ENCODE measurements around the gene CPM. TPM values are rescaled to one million over a fixed set of nuclear protein-coding genes. Genes with fewer than 3 reads are reported as not detected.

CPM gene
- total RNA-seq, 1 experiment from 2014 or later, result 4.2 TPM

GRCh38 chr12:68962877-68963855 is 30.2 kb upstream of the CPM start:
- BruUV-seq (replicated peaks), result no TSS peak
- Histone ChIP-seq H2AFZ (peak overlapping the region; percentile 53; the same call in 1 of the 2 replicates), H3K9me3 (ENCODE audit: insufficient read depth, low read depth) (no peaks in the 10 kb centered on the region), H3K4me2 (peak overlapping the region; percentile 43), H3K4me3 (no peak overlapping the region), H4K20me1 (ENCODE audit: insufficient read depth) (no peaks in the 10 kb centered on the region), H3K79me2 (ENCODE audit: low read depth) (no peaks in the 10 kb centered on the region), H3K36me3 (ENCODE audit: low read depth) (no peaks in the 10 kb centered on the region), H3F3A (ENCODE audit: insufficient read depth, low read depth) (peaks cover 16% of the 10 kb centered on the region; the same call in 1 of the 2 replicates), H3K9me2 (ENCODE audit: insufficient read depth) (no peaks in the 10 kb centered on the region), H3K27me3 (ENCODE audit: insufficient read depth, low read depth) (no peaks in the 10 kb centered on the region), H3K4me1 (replicated peaks; ENCODE audit: insufficient read depth) (peaks cover 18% of the 10 kb centered on the region), H3K27ac (peak overlapping the region; percentile 56)
- peak in 1 of 2 experiments; percentile 56 for DNase-seq
- ChIA-PET CTCF (interaction anchor here (0.6 kb wide), 1 partner anchor 127 kb away, joined by 5 read pairs; no protein-coding TSS in a partner anchor), POLR2A (ENCODE audit: unreplicated experiment) (no interaction called here)
- TF ChIP-seq CTCF (conservative IDR thresholded peaks at IDR 0.05), result no peak
- TF ChIP-seq EZH2 (IDR thresholded peaks at IDR 0.05; ENCODE audit: low read depth), result no peak
- intact Hi-C loops (cut with micrococcal nuclease; ENCODE audit: unreplicated experiment), result no loop called here

GRCh38 chr12:68959891-68960464 is 27.0 kb upstream of the CPM start:
- peaks cover 16% of the 10 kb centered on the region; the same call in 1 of the 2 replicates for H3F3A ChIP-seq (ENCODE audit: insufficient read depth, low read depth)
- ChIA-PET CTCF (interaction anchor here (0.6 kb wide), 1 partner anchor 12 kb away, joined by 3 read pairs; no protein-coding TSS in a partner anchor), POLR2A (ENCODE audit: unreplicated experiment) (no interaction called here)
- DNase-seq, result no peak
- H3K79me2 ChIP-seq (ENCODE audit: low read depth), result no peaks in the 10 kb centered on the region
- H3K9me3 ChIP-seq (ENCODE audit: insufficient read depth, low read depth), result no peaks in the 10 kb centered on the region
- no peaks in the 10 kb centered on the region for H4K20me1 ChIP-seq (ENCODE audit: insufficient read depth)
- no peaks in the 10 kb centered on the region for H3K36me3 ChIP-seq (ENCODE audit: low read depth)
- H3K4me3 ChIP-seq, result no peak overlapping the region
- intact Hi-C loops (cut with micrococcal nuclease; ENCODE audit: unreplicated experiment), result no loop called here
- no peak overlapping the region for H3K4me2 ChIP-seq
- H3K9me2 ChIP-seq (ENCODE audit: insufficient read depth), result no peaks in the 10 kb centered on the region
- BruUV-seq (replicated peaks), result no TSS peak
- no peak overlapping the region for H2AFZ ChIP-seq
- TF ChIP-seq CTCF (conservative IDR thresholded peaks at IDR 0.05), result no peak
- no peak for TF ChIP-seq EZH2 (IDR thresholded peaks at IDR 0.05; ENCODE audit: low read depth)
- H3K27me3 ChIP-seq (ENCODE audit: insufficient read depth, low read depth), result no peaks in the 10 kb centered on the region
- no peak overlapping the region for H3K27ac ChIP-seq
- peaks cover 18% of the 10 kb centered on the region for H3K4me1 ChIP-seq (replicated peaks; ENCODE audit: insufficient read depth)

- Histone ChIP-seq H3K27ac (no peak overlapping the region), H3K9me3 (ENCODE audit: insufficient read depth, low read depth) (no peaks in the 10 kb centered on the region), H3K27me3 (ENCODE audit: insufficient read depth, low read depth) (no peaks in the 10 kb centered on the region), H3K4me3 (no peak overlapping the region), H4K20me1 (ENCODE audit: insufficient read depth) (no peaks in the 10 kb centered on the region), H3K9me2 (ENCODE audit: insufficient read depth) (no peaks in the 10 kb centered on the region), H3K4me1 (replicated peaks; ENCODE audit: insufficient read depth) (peaks cover 18% of the 10 kb centered on the region), H2AFZ (no peak overlapping the region), H3K36me3 (ENCODE audit: low read depth) (no peaks in the 10 kb centered on the region), H3F3A (ENCODE audit: insufficient read depth, low read depth) (peaks cover 16% of the 10 kb centered on the region; the same call in 1 of the 2 replicates), H3K79me2 (ENCODE audit: low read depth) (no peaks in the 10 kb centered on the region), H3K4me2 (no peak overlapping the region)
- intact Hi-C loops (cut with micrococcal nuclease; ENCODE audit: unreplicated experiment), result no loop called here
- CTCF ChIA-PET, result no interaction called here
- TF ChIP-seq CTCF (conservative IDR thresholded peaks at IDR 0.05) (no peak), EZH2 (IDR thresholded peaks at IDR 0.05; ENCODE audit: low read depth) (no peak)
- no peak for DNase-seq
- POLR2A ChIA-PET (ENCODE audit: unreplicated experiment), result no interaction called here
- no TSS peak for BruUV-seq (replicated peaks)
These were observed 26.3 kb upstream of the CPM start for GRCh38 chr12:68959143-68959858.
